AG04449 (cell line): Measurements from ENCODE around the gene PUM1.
"Not testable (repeated sequence)": the region's sequence is repeated elsewhere in the genome, so short reads cannot be mapped to it uniquely, and the experiment has no call there.

Source experiments
- CTCF ChIA-PET: fragments of 350-600 bp; formaldehyde crosslinking; extraction: SDS; loops from one replicate; lab custom pipeline; 2021; ENCODE audit warnings: antibody characterized with exemption; lab: Yijun Ruan, JAX
- POLR2A ChIA-PET: fragments of 400-600, 350-600 bp; formaldehyde crosslinking; extraction: SDS; loops from one replicate; lab custom pipeline; 2020; ENCODE audit warnings: antibody characterized with exemption, inconsistent platforms; lab: Yijun Ruan, JAX
- DNase-seq: peaks from one replicate; pipeline ENCODE4 v3.0.0-alpha.2; 2010; ENCODE audit warnings: low read depth, low spot score
- H3K4me3 ChIP-seq: 2 replicates; pipeline ENCODE4 v1.5.1; 2011; ENCODE audit warnings: low read depth, mild to moderate bottlenecking, control low read depth, low read length
- CTCF ChIP-seq: IDR thresholded peaks from one replicate; pipeline ENCODE4 v1.5.1; 2011; ENCODE audit warnings: mild to moderate bottlenecking, moderate library complexity, low read length, control low read depth, inconsistent platforms; ENCODE audit not compliant: insufficient read depth; ENCODE audit errors: missing control alignments

The PUM1 gene

DNA sequence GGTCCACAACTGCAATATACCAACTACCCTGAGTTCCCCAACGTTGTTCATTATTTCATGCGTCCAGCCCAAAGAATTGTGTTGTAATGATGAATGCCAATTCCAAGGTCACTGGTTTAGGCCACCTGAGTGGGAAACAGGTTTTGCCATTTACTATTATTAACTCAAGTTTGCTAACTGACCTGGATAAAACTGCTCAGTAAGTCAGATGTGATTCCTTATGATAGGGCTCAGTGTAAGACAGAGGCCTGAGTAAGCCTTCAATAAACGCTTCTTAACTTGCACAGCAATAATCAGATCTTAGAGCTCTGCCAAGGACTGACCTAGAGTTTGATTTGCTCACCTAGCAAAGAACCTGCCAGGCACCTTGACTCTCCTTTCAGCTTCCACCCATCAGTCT lies 10.0 kb downstream of the PUM1 start:
- ChIA-PET CTCF (no interaction called here), POLR2A (no interaction called here)
- no peak for TF ChIP-seq CTCF
- no peak overlapping the region for H3K4me3 ChIP-seq
- DNase-seq: no peak

DNA sequence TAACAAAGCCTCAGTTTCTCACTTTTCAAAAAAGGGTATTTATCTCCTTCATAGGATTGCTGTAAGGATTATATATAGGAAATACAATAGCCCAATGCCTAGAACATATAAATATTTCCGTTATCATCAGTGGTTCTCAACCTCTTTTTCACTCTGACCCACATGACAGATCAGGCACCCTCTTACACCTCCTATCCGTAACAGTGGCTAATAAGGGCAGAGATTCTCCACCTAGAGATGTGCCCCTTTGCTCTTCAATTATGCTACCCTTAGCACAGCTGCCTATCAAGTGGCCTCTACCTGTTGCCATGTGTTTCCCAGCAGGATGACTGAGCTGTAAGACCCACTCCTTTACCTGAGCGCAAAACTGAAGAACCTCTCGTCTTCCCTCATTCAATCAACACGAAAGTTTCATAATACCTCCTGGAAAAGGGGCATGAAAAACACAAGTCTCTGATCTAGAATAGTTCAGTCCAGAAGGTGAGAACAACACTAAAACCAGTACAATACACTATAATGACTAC lies 10.5 kb downstream of the PUM1 start:
- no peak for TF ChIP-seq CTCF
- DNase-seq: no peak
- ChIA-PET CTCF (no interaction called here), POLR2A (interaction anchor here (0.6 kb wide), 1 partner anchor 121 kb away, joined by 3 read pairs; no protein-coding TSS in a partner anchor)
- no peak overlapping the region for H3K4me3 ChIP-seq

DNA sequence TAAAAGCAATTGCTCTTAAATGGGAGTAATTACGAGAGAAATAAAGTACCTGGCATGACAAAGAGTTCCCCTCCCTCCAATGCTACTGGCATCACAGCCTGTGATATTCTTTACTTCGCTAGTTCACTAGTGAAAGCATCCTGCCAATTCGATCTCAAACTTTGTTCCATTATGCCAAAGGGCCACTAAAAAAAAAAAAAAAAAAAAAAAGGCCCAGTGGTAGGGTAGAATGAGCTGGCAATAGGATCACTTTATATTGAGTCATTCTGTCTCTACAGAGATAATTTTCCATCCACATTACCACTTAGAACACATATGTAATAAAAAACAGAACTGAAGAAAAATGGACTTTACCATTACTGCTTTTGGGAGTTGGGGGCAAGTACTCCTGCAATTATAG lies 11.2 kb downstream of the PUM1 start:
- TF ChIP-seq CTCF: no peak
- ChIA-PET CTCF (no interaction called here), POLR2A (interaction anchor here (0.6 kb wide), 1 partner anchor 120 kb away, joined by 3 read pairs; no protein-coding TSS in a partner anchor)
- H3K4me3 ChIP-seq: no peak overlapping the region
- DNase-seq: no peak

DNA sequence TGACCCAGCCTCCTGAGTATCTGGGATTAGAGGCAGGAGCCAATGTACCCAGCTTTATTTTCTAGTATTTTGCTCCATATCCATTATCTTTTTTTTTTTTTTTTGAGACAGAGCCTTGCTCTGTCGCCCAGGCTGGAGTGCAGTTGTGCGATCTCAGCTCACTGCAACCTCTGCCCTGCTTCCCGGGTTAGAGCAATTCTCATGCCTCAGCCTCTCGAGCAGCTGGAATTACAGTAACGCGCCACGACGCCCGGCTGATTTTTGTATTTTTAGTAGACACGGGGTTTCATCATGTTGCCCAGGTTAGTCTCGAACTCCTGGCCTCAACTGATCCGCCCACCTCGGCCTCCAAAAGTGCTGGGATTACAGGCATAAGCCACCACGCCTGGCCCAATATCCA lies 12.9 kb downstream of the PUM1 start:
- DNase-seq, CTCF ChIA-PET, H3K4me3 ChIP-seq, POLR2A ChIA-PET: not testable (repeated sequence)

GRCh38 chr1:31051611-31052010 lies 13.9 kb downstream of the PUM1 start:
- POLR2A ChIA-PET: no interaction called here
- CTCF ChIA-PET: interaction anchor here (0.7 kb wide), 1 partner anchor 368 kb away, joined by 3 read pairs; no protein-coding TSS in a partner anchor
- no peak for DNase-seq
- no peak for TF ChIP-seq CTCF
- no peak overlapping the region for H3K4me3 ChIP-seq

DNA sequence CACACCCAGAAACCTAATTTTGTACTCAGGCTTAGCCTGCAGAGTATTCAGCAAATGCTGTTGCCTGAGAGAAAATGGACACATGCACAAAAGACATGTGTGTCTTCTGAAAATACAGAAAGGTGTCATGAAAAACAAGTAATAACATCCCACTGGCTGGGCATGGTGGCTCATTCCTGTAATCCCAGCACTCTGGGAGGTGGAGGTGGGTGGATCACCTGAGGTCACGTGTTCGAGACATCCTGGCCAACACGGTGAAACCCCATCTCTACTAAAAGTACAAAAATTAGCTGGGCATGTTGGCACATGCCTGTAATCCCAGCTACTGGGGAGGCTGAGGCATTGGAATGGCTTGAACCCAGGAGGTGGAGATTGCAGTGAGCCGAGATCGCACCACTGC lies 18.0 kb downstream of the PUM1 start:
- CTCF ChIA-PET, H3K4me3 ChIP-seq, DNase-seq: not testable (repeated sequence)
- POLR2A ChIA-PET: interaction anchor here (0.6 kb wide), 1 partner anchor 8 kb away, joined by 3 read pairs; no protein-coding TSS in a partner anchor

GRCh38 chr1:31043631-31044030 lies 21.9 kb downstream of the PUM1 start:
- no peak for DNase-seq
- ChIA-PET CTCF (no interaction called here), POLR2A (no interaction called here)
- TF ChIP-seq CTCF: no peak
- no peak overlapping the region for H3K4me3 ChIP-seq
